ENCODE measurements around the gene RPS15A. TPM values are rescaled to one million over a fixed set of nuclear protein-coding genes. Genes with fewer than 3 reads are reported as not detected.

Gene RPS15A
- total RNA-seq, 2 donors from 2014 or later = 982 to 1,579 TPM

DNA sequence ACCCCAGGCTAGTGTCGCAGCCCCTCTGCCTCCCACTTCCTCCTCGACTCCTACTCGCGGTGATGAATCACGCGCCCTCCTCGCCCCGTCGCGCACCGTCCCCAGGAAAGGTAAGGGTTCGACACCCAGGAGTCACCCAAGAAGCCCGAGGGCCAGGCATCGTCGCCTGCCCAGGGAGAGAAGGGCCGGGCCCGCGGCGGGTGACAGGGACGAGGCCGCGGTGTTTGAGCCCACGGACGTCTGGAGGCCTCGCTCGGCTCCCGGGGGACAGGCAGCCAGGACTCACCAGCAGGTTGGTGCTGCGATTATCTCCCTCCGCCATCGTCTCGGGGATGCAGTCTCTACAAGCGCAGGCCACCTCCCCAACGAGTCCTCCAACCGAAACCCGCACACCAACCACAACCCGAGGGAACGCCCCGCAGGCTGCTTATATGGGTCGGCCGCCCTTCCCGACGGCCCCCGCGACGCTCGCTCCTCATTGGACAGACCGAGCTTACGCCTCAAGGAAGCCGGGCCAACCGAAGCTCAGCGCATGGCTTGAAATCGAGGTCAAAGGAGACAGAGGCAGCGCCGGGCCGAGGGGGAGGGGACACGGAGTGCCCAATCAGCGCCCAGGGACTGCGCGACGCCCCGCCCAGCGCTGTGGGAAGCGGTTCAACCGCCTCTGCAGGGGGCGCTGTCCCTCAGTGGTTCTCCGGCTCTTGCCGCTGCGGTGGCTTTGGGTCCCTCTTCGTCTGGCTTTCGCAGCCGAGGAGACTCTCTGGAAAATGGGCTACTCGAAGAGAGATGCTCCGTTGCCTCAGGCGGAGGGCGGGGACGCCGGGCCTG is 11.2 kb upstream of the RPS15A start, which contains the start of gene ARL6IP1:
ARL6IP1 (minus strand) TSS at position 405 of the 828 bp plus-strand sequence; CDS start at position 322, 83 bp downstream.
- peak; percentile 100 for DNase-seq (ENCODE audit: low spot score)
- Histone ChIP-seq H3K27ac (peak within 1 kb of the TSS; percentile 83 to 92), H3K4me1 (peaks cover 0 to 55% of the 10 kb centered on the region in 2 donors), H3K9me3 (no peaks in the 10 kb centered on the region), H3K36me3 (peaks cover under 1% of the 10 kb centered on the region), H3K4me3 (peak within 1 kb of the TSS; percentile 89 to 95), H3K27me3 (no peaks in the 10 kb centered on the region)
- TF ChIP-seq, protein P1, sequence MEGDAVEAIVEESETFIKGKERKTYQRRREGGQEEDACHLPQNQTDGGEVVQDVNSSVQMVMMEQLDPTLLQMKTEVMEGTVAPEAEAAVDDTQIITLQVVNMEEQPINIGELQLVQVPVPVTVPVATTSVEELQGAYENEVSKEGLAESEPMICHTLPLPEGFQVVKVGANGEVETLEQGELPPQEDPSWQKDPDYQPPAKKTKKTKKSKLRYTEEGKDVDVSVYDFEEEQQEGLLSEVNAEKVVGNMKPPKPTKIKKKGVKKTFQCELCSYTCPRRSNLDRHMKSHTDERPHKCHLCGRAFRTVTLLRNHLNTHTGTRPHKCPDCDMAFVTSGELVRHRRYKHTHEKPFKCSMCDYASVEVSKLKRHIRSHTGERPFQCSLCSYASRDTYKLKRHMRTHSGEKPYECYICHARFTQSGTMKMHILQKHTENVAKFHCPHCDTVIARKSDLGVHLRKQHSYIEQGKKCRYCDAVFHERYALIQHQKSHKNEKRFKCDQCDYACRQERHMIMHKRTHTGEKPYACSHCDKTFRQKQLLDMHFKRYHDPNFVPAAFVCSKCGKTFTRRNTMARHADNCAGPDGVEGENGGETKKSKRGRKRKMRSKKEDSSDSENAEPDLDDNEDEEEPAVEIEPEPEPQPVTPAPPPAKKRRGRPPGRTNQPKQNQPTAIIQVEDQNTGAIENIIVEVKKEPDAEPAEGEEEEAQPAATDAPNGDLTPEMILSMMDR (IDR thresholded peaks at IDR 0.05) = peak; percentile 69 to 91

DNA sequence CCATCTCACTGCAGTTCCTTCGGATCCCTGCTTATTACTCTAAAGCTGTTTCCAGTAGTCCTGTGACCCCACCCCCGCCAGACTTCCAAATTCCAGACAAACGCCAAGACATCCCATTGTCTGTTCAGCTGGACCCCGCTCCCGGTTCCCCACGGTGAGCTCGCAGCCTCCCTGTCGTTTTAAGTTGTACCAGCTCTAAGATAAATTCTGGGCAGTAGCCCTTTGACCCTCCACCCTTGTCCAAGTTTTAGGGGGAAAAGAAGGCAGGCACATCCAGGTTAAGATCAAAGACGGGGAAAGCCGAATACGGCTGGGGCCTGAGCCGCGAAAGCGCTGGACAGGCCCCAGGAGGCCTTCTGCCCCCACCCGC is 10.6 kb upstream of the RPS15A start:
- H3K27ac ChIP-seq = peak overlapping the region; percentile 83 to 86
- no peaks in the 10 kb centered on the region for H3K9me3 ChIP-seq
- H3K4me3 ChIP-seq = peak overlapping the region; percentile 89 to 95
- TF ChIP-seq, protein P1 (IDR thresholded peaks at IDR 0.05) = no peak
- DNase-seq (ENCODE audit: low spot score) = no peak
- H3K4me1 ChIP-seq = peaks cover 0 to 55% of the 10 kb centered on the region in 2 donors
- H3K27me3 ChIP-seq = no peaks in the 10 kb centered on the region
- H3K36me3 ChIP-seq = peaks cover 6% of the 10 kb centered on the region

DNA sequence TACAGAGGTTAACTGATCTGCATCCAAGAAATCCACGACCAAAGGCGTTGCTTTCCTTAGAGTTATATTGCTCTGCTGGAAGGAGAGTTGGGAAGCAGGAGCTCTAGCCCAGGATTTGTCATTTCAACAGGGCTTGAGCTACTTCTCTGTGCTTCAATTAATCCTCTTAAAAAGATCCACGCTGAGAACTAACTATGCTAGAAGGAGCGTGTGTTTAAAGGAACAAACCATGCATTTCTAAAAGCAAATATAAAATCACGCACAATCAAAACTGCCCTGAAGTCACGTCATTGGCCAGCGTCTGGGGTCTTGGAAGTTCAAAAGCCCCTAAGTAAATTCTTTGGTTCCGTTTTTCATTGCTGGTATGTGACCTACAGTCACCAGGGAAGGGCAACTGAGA is 10.2 kb upstream of the RPS15A start:
- Histone ChIP-seq H3K4me3 (peak overlapping the region; percentile 89 to 95), H3K27me3 (no peaks in the 10 kb centered on the region), H3K27ac (peak overlapping the region; percentile 83 to 86), H3K9me3 (no peaks in the 10 kb centered on the region), H3K36me3 (peaks cover 9% of the 10 kb centered on the region), H3K4me1 (peaks cover 0 to 55% of the 10 kb centered on the region in 2 donors)
- DNase-seq (ENCODE audit: low spot score) = no peak
- TF ChIP-seq, protein P1 (IDR thresholded peaks at IDR 0.05) = no peak

DNA sequence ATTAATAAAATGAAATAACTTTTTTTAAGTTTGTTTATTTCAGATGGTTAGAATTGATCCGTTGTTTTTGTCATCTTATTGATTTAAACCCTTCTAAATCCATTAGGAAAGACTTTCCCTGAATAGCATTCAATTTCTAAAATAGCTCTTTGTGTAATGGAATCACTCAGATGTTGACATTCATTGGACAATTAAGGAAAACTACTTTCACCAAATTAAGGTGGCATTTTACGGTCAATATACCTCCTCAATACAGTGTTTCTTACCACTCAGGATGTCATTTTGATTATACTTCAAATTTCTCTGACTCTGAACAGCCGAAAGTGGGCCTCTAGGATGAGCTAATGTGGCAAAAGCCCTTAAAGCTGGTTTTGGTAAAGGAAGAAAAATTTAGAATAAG is 9.4 kb upstream of the RPS15A start:
- no peak overlapping the region for H3K27ac ChIP-seq
- no peak for DNase-seq (ENCODE audit: low spot score)
- peaks cover 0 to 53% of the 10 kb centered on the region in 2 donors for H3K4me1 ChIP-seq
- no peak overlapping the region for H3K4me3 ChIP-seq
- H3K36me3 ChIP-seq = peaks cover 11% of the 10 kb centered on the region
- H3K27me3 ChIP-seq = no peaks in the 10 kb centered on the region
- no peaks in the 10 kb centered on the region for H3K9me3 ChIP-seq
- TF ChIP-seq, protein P1 (IDR thresholded peaks at IDR 0.05) = no peak

DNA sequence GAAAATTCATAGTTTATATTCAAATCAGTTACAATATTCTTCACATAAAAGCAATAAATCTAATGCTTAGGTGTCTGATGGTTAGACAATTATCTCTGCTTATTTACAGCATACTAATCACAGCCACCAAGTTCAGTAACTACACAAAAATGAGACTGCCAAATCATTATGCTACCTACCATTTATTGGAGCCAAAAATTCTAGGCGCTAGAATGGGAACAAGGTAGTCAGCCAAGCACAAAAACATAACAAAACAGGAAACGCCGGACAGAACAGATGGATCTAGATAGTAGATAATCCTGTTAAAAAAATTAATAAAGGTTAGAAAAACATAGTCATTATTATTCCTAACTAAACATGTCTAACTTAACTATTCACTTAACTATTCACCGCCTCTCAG is 7.6 kb upstream of the RPS15A start:
- Histone ChIP-seq H3K4me3 (no peak overlapping the region), H3K27me3 (no peaks in the 10 kb centered on the region), H3K36me3 (peaks cover 27% of the 10 kb centered on the region), H3K27ac (no peak overlapping the region), H3K9me3 (no peaks in the 10 kb centered on the region), H3K4me1 (peaks cover 0 to 36% of the 10 kb centered on the region in 2 donors)
- TF ChIP-seq, protein P1 (IDR thresholded peaks at IDR 0.05) = no peak
- DNase-seq (ENCODE audit: low spot score) = no peak

Data from right atrium auricular region (tissue), 2 donors.